ENCODE results near the gene TC2N.

TC2N gene

DNA sequence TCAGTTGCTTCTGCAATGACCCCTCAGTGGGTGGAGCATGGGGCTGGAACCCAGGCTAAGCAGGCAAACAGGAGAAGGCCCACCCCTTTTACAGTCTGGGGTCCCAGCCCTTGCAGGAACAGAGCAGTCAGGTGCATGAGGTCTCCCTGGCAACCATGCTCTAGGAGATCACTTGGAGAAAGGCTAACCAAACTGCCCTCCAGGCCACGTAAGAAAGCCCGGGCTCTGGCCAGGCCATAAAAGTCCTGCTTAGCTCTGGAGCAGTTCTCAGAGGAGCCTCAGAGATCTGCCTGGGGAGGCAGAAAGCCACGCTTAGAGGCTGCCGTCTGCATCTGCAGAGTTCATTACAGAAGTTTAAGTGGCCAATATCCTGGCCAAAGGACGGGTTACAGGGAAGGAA is 15.0 kb upstream of the TC2N start:
- H3K4me3 ChIP-seq (ENCODE audit: low read length): no peak overlapping the region
- no peak overlapping the region for H2AFZ ChIP-seq (ENCODE audit: low read length)
- H3K4me1 ChIP-seq (ENCODE audit: low read length): no peaks in the 10 kb centered on the region
- no peaks in the 10 kb centered on the region for H4K20me1 ChIP-seq (ENCODE audit: insufficient read depth, low read length)
- no peaks in the 10 kb centered on the region for H3K9me3 ChIP-seq (replicated peaks; ENCODE audit: insufficient read depth, low read length)
- TF ChIP-seq EZH2 (optimal IDR thresholded peaks at IDR 0.05; ENCODE audit: low read depth, low read length): no peak
- TF ChIP-seq EZH2phosphoT487 (IDR thresholded peaks at IDR 0.05; ENCODE audit: low read length): no peak
- TF ChIP-seq, protein P1, sequence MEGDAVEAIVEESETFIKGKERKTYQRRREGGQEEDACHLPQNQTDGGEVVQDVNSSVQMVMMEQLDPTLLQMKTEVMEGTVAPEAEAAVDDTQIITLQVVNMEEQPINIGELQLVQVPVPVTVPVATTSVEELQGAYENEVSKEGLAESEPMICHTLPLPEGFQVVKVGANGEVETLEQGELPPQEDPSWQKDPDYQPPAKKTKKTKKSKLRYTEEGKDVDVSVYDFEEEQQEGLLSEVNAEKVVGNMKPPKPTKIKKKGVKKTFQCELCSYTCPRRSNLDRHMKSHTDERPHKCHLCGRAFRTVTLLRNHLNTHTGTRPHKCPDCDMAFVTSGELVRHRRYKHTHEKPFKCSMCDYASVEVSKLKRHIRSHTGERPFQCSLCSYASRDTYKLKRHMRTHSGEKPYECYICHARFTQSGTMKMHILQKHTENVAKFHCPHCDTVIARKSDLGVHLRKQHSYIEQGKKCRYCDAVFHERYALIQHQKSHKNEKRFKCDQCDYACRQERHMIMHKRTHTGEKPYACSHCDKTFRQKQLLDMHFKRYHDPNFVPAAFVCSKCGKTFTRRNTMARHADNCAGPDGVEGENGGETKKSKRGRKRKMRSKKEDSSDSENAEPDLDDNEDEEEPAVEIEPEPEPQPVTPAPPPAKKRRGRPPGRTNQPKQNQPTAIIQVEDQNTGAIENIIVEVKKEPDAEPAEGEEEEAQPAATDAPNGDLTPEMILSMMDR (IDR thresholded peaks at IDR 0.05; ENCODE audit: low read length): no peak
- H3K36me3 ChIP-seq (replicated peaks; ENCODE audit: insufficient read depth, low read length): no peaks in the 10 kb centered on the region
- no peak overlapping the region for H3K4me2 ChIP-seq (ENCODE audit: low read depth, low read length)
- no peaks in the 10 kb centered on the region for H3K27me3 ChIP-seq (replicated peaks; ENCODE audit: insufficient read depth, low read length)
- H3K9ac ChIP-seq (ENCODE audit: low read length): no peak overlapping the region
- no peaks in the 10 kb centered on the region for H3F3A ChIP-seq (ENCODE audit: insufficient read depth, low read length)
- no peaks in the 10 kb centered on the region for H3K79me2 ChIP-seq (ENCODE audit: low read length)
- DNase-seq: no peak
- H3K27ac ChIP-seq (ENCODE audit: low read length): no peak overlapping the region
- no peaks in the 10 kb centered on the region for H3K9me2 ChIP-seq (replicated peaks; ENCODE audit: insufficient read depth, low read length)

DNA sequence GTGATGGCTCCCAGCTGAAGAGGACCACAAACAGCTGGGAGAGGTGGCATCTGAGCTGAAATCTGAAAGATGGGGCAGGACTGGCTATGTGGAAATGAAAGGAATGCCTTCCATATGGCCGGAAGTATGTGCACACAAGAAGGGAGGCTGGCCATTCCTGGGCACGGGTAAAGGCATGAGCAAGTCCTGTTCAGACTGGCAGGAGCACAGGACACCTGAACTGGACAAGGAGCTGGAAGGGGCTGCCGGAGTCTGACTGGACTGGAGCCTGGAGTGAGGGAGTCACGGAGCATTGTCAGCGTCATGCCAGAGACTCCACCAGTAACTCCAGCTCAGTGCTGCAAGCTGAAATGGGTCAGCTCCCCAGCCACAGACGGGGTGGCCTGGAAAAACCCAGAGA is 11.9 kb upstream of the TC2N start:
- Histone ChIP-seq H3K36me3 (replicated peaks; ENCODE audit: insufficient read depth, low read length) (no peaks in the 10 kb centered on the region), H3K9me3 (replicated peaks; ENCODE audit: insufficient read depth, low read length) (no peaks in the 10 kb centered on the region), H3K4me1 (ENCODE audit: low read length) (no peaks in the 10 kb centered on the region), H3K4me2 (ENCODE audit: low read depth, low read length) (no peak overlapping the region), H3K27me3 (replicated peaks; ENCODE audit: insufficient read depth, low read length) (no peaks in the 10 kb centered on the region), H3K4me3 (ENCODE audit: low read length) (no peak overlapping the region), H3K9me2 (replicated peaks; ENCODE audit: insufficient read depth, low read length) (no peaks in the 10 kb centered on the region), H3K79me2 (ENCODE audit: low read length) (no peaks in the 10 kb centered on the region), H4K20me1 (ENCODE audit: insufficient read depth, low read length) (no peaks in the 10 kb centered on the region), H2AFZ (ENCODE audit: low read length) (no peak overlapping the region), H3K9ac (ENCODE audit: low read length) (no peak overlapping the region), H3F3A (ENCODE audit: insufficient read depth, low read length) (no peaks in the 10 kb centered on the region), H3K27ac (ENCODE audit: low read length) (no peak overlapping the region)
- TF ChIP-seq EZH2phosphoT487 (IDR thresholded peaks at IDR 0.05; ENCODE audit: low read length) (no peak), EZH2 (optimal IDR thresholded peaks at IDR 0.05; ENCODE audit: low read depth, low read length) (no peak)
- TF ChIP-seq, protein P1 (IDR thresholded peaks at IDR 0.05; ENCODE audit: low read length): no peak
- no peak for DNase-seq

DNA sequence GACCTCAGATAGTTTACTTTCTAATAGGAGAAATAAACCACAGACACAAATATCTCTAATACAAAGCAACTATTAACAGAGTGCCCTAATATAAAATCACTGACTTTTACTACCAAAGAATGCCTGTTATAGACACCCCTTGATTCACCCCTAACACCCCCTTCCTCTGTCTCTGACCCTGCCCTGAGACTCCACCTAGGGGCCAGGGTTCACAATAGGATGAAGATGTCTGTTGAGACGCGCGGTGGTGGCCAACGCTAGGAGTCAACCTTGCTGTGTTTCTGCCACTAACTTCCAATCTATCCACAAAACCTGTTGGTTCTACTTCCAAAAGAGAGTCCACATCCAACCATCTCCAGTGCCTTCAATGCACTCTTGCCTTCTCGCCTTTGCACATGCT is 10.9 kb upstream of the TC2N start:
- DNase-seq: no peak
- no peaks in the 10 kb centered on the region for H3K9me3 ChIP-seq (replicated peaks; ENCODE audit: insufficient read depth, low read length)
- no peaks in the 10 kb centered on the region for H4K20me1 ChIP-seq (ENCODE audit: insufficient read depth, low read length)

More for the DNA sequence above, 10.9 kb upstream of the TC2N start:
- no peaks in the 10 kb centered on the region for H3K9me2 ChIP-seq (replicated peaks; ENCODE audit: insufficient read depth, low read length)
- H3K4me3 ChIP-seq (ENCODE audit: low read length): no peak overlapping the region
- H3K36me3 ChIP-seq (replicated peaks; ENCODE audit: insufficient read depth, low read length): no peaks in the 10 kb centered on the region
- H3F3A ChIP-seq (ENCODE audit: insufficient read depth, low read length): no peaks in the 10 kb centered on the region
- TF ChIP-seq, protein P1 (IDR thresholded peaks at IDR 0.05; ENCODE audit: low read length): no peak
- no peak for TF ChIP-seq EZH2phosphoT487 (IDR thresholded peaks at IDR 0.05; ENCODE audit: low read length)
- TF ChIP-seq EZH2 (optimal IDR thresholded peaks at IDR 0.05; ENCODE audit: low read depth, low read length): no peak
- no peak overlapping the region for H2AFZ ChIP-seq (ENCODE audit: low read length)
- no peaks in the 10 kb centered on the region for H3K79me2 ChIP-seq (ENCODE audit: low read length)
- H3K27me3 ChIP-seq (replicated peaks; ENCODE audit: insufficient read depth, low read length): no peaks in the 10 kb centered on the region
- H3K4me2 ChIP-seq (ENCODE audit: low read depth, low read length): no peak overlapping the region
- H3K27ac ChIP-seq (ENCODE audit: low read length): no peak overlapping the region
- H3K4me1 ChIP-seq (ENCODE audit: low read length): no peaks in the 10 kb centered on the region
- no peak overlapping the region for H3K9ac ChIP-seq (ENCODE audit: low read length)

Measured in MM.1S (cell line).